PC-9 (cell line): ENCODE data around the gene AKT1. TPM values are rescaled to one million over a fixed set of nuclear protein-coding genes. Genes with fewer than 3 reads are reported as not detected.

Experiments used
- BruUV-seq: library from RNA; stranded (reverse); fragments of 400-500 nt; replicated peaks from 2 replicates; lab custom pipeline; 2021; lab: Mats Ljungman, UMichigan
- CTCF ChIA-PET: fragments of 300-600 bp; sonication (Branson Sonifier 250); formaldehyde crosslinking; loops from one replicate; lab custom pipeline; 2022; ENCODE audit warnings: antibody characterized with exemption; lab: Charles Lee
- POLR2A ChIA-PET: fragments of 300-600 bp; sonication (Branson Sonifier 250); formaldehyde crosslinking; loops from one replicate; lab custom pipeline; 2022; ENCODE audit warnings: antibody characterized with exemption; ENCODE audit not compliant: unreplicated experiment; lab: Charles Lee
- DNase-seq, 2 experiments: peaks; one replicate each; pipeline versions ENCODE4 v3.0.0 to v3.0.0-alpha.2; 2015 to 2022; ENCODE audit warnings: mixed read lengths in 1 of 2
- H2AFZ ChIP-seq: fragments of 200-600 bp; sonication (generic); 2 replicates; pipeline ENCODE4 v1.8.1; 2017; ENCODE audit warnings: antibody characterized with exemption
- H3F3A ChIP-seq: fragments of 200-600 bp; sonication (generic); 2 replicates; pipeline ENCODE4 v1.8.1; 2017; ENCODE audit warnings: antibody characterized with exemption, mild to moderate bottlenecking, low read depth; ENCODE audit not compliant: insufficient read depth
- H3K27ac ChIP-seq: fragments of 200-600 bp; sonication (generic); 2 replicates; pipeline ENCODE4 v1.6.1; 2016; ENCODE audit warnings: mixed run types
- H3K27me3 ChIP-seq: fragments of 200-600 bp; sonication (generic); 2 replicates; pipeline ENCODE4 v1.6.1; 2016; ENCODE audit warnings: low read depth, mixed run types; ENCODE audit not compliant: insufficient read depth
- H3K36me3 ChIP-seq: fragments of 200-600 bp; sonication (generic); 2 replicates; pipeline ENCODE4 v1.6.1; 2016; ENCODE audit warnings: low read depth, mixed run types
- H3K4me1 ChIP-seq: fragments of 200-600 bp; sonication (generic); replicated peaks from 2 replicates; pipeline ENCODE4 v1.6.1; 2016; ENCODE audit warnings: mixed run types; ENCODE audit not compliant: insufficient read depth
- H3K4me2 ChIP-seq: fragments of 200-600 bp; sonication (generic); 2 replicates; pipeline ENCODE4 v1.6.1; 2017; ENCODE audit warnings: mixed run types
- H3K4me3 ChIP-seq: fragments of 200-600 bp; sonication (generic); 2 replicates; pipeline ENCODE4 v1.6.1; 2016; ENCODE audit warnings: mixed run types
- H3K79me2 ChIP-seq: fragments of 200-600 bp; sonication (generic); 2 replicates; pipeline ENCODE4 v1.6.1; 2017; ENCODE audit warnings: low read depth, mixed run types
- H3K9me2 ChIP-seq: fragments of 200-600 bp; sonication (generic); 2 replicates; pipeline ENCODE4 v1.8.1; 2017; ENCODE audit warnings: mild to moderate bottlenecking; ENCODE audit not compliant: insufficient read depth
- H3K9me3 ChIP-seq: fragments of 200-600 bp; sonication (generic); 2 replicates; pipeline ENCODE4 v1.8.1; 2016; ENCODE audit warnings: low read depth; ENCODE audit not compliant: insufficient read depth
- H4K20me1 ChIP-seq: fragments of 200-600 bp; sonication (generic); 2 replicates; pipeline ENCODE4 v1.8.1; 2017; ENCODE audit not compliant: insufficient read depth
- EZH2 ChIP-seq: fragments of 200-600 bp; sonication (generic); IDR thresholded peaks from 2 replicates; pipeline ENCODE4 v1.8.0; 2017; ENCODE audit warnings: antibody characterized with exemption, low read depth
- intact Hi-C: fragments of 100-400 bp; cut with micrococcal nuclease; formaldehyde crosslinking; loops from one replicate; pipeline ENCODE4 v1.10.0; 2022; ENCODE audit not compliant: unreplicated experiment
- total RNA-seq: library from RNA; stranded (reverse); gene quantifications from 2 replicates; pipeline ENCODE4 v1.2.3, GENCODE V29; 2021
- TF ChIP-seq, protein P1 (sequence below): fragments of 200-600 bp; sonication (generic); conservative IDR thresholded peaks from 2 replicates; pipeline ENCODE4 v1.6.1; 2017; ENCODE audit warnings: mixed run types, antibody characterized with exemption, mild to moderate bottlenecking, moderate library complexity

AKT1 gene
- total RNA-seq, 1 experiment from 2014 or later = 107 TPM

DNA sequence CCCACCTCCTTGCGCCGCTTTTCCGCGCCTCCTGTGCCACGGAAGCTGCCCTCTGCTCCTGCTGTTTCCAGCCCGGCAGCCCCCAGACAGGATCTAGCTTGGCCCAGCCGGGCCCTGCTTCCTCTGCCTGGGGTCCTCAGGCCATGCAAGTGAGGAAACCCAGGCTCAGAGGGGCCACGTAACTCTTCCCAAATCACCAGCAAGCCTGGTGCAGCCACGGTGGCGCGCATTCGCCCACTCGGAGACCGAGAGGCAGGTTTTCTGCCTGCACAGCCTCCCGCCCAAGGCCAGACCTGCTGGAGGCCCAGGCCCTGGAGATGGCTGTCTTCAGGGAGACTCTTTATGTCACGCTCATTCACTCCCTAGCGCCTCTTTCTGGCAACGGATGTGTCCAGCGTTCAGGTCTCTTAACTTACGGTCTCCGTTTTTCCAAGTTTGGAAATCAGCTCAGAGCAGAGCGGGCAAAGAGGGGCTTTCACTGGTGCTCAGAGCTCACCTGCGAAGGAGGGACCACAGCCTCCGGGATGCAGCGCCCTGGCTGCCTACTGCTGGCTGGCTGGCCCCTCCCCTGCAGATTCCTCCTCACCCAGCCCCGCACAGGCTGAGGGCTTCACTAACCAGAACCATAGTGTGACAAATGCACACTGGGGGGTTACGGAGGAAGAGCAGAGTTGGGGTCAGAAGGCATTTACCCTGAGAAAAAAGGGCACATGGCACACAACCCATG, 48.9 kb upstream of the AKT1 start:
- no peaks in the 10 kb centered on the region for H3K4me1 ChIP-seq
- H4K20me1 ChIP-seq = no peaks in the 10 kb centered on the region; the same call in 1 of the 2 replicates
- H3K79me2 ChIP-seq = no peaks in the 10 kb centered on the region
- H3K9me2 ChIP-seq = no peaks in the 10 kb centered on the region
- H3K27ac ChIP-seq = no peak overlapping the region
- H3K9me3 ChIP-seq = peaks cover 7% of the 10 kb centered on the region; the same call in 1 of the 2 replicates
- POLR2A ChIA-PET = no interaction called here
- H3K36me3 ChIP-seq = no peaks in the 10 kb centered on the region
- H3K27me3 ChIP-seq = no peaks in the 10 kb centered on the region
- H3F3A ChIP-seq = no peaks in the 10 kb centered on the region; the same call in 1 of the 2 replicates
- CTCF ChIA-PET = no interaction called here
- no peak overlapping the region for H2AFZ ChIP-seq
- no peak overlapping the region for H3K4me2 ChIP-seq
- no peak for DNase-seq
- intact Hi-C loops = no loop called here
- BruUV-seq = no TSS peak
- TF ChIP-seq, protein P1, sequence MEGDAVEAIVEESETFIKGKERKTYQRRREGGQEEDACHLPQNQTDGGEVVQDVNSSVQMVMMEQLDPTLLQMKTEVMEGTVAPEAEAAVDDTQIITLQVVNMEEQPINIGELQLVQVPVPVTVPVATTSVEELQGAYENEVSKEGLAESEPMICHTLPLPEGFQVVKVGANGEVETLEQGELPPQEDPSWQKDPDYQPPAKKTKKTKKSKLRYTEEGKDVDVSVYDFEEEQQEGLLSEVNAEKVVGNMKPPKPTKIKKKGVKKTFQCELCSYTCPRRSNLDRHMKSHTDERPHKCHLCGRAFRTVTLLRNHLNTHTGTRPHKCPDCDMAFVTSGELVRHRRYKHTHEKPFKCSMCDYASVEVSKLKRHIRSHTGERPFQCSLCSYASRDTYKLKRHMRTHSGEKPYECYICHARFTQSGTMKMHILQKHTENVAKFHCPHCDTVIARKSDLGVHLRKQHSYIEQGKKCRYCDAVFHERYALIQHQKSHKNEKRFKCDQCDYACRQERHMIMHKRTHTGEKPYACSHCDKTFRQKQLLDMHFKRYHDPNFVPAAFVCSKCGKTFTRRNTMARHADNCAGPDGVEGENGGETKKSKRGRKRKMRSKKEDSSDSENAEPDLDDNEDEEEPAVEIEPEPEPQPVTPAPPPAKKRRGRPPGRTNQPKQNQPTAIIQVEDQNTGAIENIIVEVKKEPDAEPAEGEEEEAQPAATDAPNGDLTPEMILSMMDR = no peak
- no peak for TF ChIP-seq EZH2
- H3K4me3 ChIP-seq = no peak overlapping the region

GRCh38 chr14:104843442-104844305, 48.1 kb upstream of the AKT1 start:
- ChIA-PET POLR2A (no interaction called here), CTCF (no interaction called here)
- H3K27me3 ChIP-seq = no peaks in the 10 kb centered on the region
- DNase-seq = no peak
- H3K36me3 ChIP-seq = no peaks in the 10 kb centered on the region
- peaks cover 12% of the 10 kb centered on the region; the same call in 1 of the 2 replicates for H3K9me3 ChIP-seq
- no peak overlapping the region for H2AFZ ChIP-seq
- TF ChIP-seq EZH2 = no peak
- TF ChIP-seq, protein P1 = no peak
- H4K20me1 ChIP-seq = no peaks in the 10 kb centered on the region; the same call in 1 of the 2 replicates
- no peaks in the 10 kb centered on the region for H3K4me1 ChIP-seq
- BruUV-seq = no TSS peak
- H3F3A ChIP-seq = no peaks in the 10 kb centered on the region; the same call in 1 of the 2 replicates
- no peak overlapping the region for H3K27ac ChIP-seq
- no peaks in the 10 kb centered on the region for H3K9me2 ChIP-seq
- H3K79me2 ChIP-seq = no peaks in the 10 kb centered on the region
- H3K4me3 ChIP-seq = no peak overlapping the region
- no peak overlapping the region for H3K4me2 ChIP-seq
- intact Hi-C loops = no loop called here

DNA sequence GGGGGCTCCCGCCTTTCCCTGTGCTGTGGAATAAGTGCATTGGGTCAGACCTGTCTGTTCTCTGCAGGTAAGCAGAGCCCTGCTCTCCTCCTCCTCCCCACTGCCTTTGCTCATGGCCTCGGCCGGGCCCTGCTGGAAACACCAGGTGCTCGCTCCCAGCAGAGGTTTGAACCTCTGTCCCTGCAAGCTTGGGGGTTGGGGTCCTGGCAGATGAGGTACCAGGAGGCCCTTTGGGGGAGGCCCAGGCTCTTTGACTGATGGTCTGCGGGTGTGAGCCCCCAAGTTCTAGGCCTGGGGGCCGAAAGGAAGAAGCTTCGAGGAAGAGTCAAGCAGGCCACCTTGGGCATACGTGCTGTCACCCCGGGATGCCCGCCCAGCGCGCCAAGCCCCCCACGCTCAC, 47.5 kb upstream of the AKT1 start:
- H3K9me3 ChIP-seq = peaks cover 12% of the 10 kb centered on the region; the same call in 1 of the 2 replicates
- DNase-seq = no peak
- ChIA-PET POLR2A (no interaction called here), CTCF (no interaction called here)
- no peaks in the 10 kb centered on the region for H3K9me2 ChIP-seq
- H3K79me2 ChIP-seq = no peaks in the 10 kb centered on the region
- H3K36me3 ChIP-seq = no peaks in the 10 kb centered on the region
- intact Hi-C loops = no loop called here
- no peak overlapping the region for H3K27ac ChIP-seq
- H4K20me1 ChIP-seq = no peaks in the 10 kb centered on the region; the same call in 1 of the 2 replicates
- H3K27me3 ChIP-seq = no peaks in the 10 kb centered on the region
- no peak overlapping the region for H3K4me3 ChIP-seq
- no peaks in the 10 kb centered on the region; the same call in 1 of the 2 replicates for H3F3A ChIP-seq
- TF ChIP-seq EZH2 = no peak
- TF ChIP-seq, protein P1 = no peak
- BruUV-seq = no TSS peak
- no peak overlapping the region for H2AFZ ChIP-seq
- H3K4me1 ChIP-seq = no peaks in the 10 kb centered on the region
- no peak overlapping the region for H3K4me2 ChIP-seq
